HepG2 (cell line): Measurements from ENCODE around the gene ZNF491. TPM values are rescaled to one million over a fixed set of nuclear protein-coding genes. Genes with fewer than 3 reads are reported as not detected.
A peak's percentile ranks its signal among the peaks of the same experiment; 100 is the strongest.

Experiments
- ATAC-seq: fragments of 200-7000 bp; cut with Tn5 transposase; 3 replicates; pipeline ENCODE4 v1.9.1; 2020; ENCODE audit warnings: mild to moderate bottlenecking, moderate library complexity
- BruUV-seq: library from RNA; stranded (reverse); fragments of 400-500 nt; replicated peaks from 2 replicates; lab custom pipeline; 2021; lab: Mats Ljungman, UMichigan
- CTCF ChIA-PET: fragments of 300-600 bp; formaldehyde crosslinking; extraction: SDS; loops from one replicate; lab custom pipeline; 2021; ENCODE audit warnings: low total read pairs, inconsistent platforms, low intra/inter-chr PET ratio; lab: Yijun Ruan, JAX
- POLR2A ChIA-PET: fragments of 350-600 bp; sonication (Branson Sonifier 250); formaldehyde crosslinking; loops from one replicate; lab custom pipeline; 2020; ENCODE audit warnings: antibody characterized with exemption, inconsistent platforms; lab: Yijun Ruan, JAX
- DNase-seq: peaks from one replicate; pipeline ENCODE4 v3.0.0-alpha.2; 2015; ENCODE audit warnings: low spot score
- FAIRE-seq: peaks from 3 replicates; lab custom pipeline; 2011; peaks lifted over from hg19 to GRCh38; lab: Jason Lieb, UNC
- H2AFZ ChIP-seq: one replicate; pipeline ENCODE4 v1.6.1; 2011; ENCODE audit warnings: low read length, inconsistent platforms
- H3K27ac ChIP-seq: fragments of 300-600 bp; 3 replicates; pipeline ENCODE4 v1.8.0; 2011; ENCODE audit warnings: mixed run types, mild to moderate bottlenecking, mixed read lengths, low read length, inconsistent platforms; ENCODE audit not compliant: insufficient read depth; ENCODE audit errors: extremely low read length
- H3K27me3 ChIP-seq, 2 experiments: fragments of 200-600 bp in 1 of 2; 2 replicates in 1 of 2; 3 replicates in 1 of 2; pipeline versions ENCODE4 v1.6.0 to v1.8.0; 2011; ENCODE audit warnings: low read length in 2 of 2, mild to moderate bottlenecking in 2 of 2, moderate library complexity in 2 of 2, inconsistent platforms in 1 of 2; ENCODE audit not compliant: insufficient read depth in 2 of 2, control insufficient read depth in 1 of 2
- H3K36me3 ChIP-seq, 2 experiments: fragments of 200-600 bp in 1 of 2; replicated peaks in 1 of 2; 2 replicates in 1 of 2; 3 replicates in 1 of 2; pipeline versions ENCODE4 v1.5.1 to v1.8.0; 2011; ENCODE audit warnings: low read length in 2 of 2, inconsistent platforms in 1 of 2; ENCODE audit not compliant: insufficient read depth in 2 of 2, control insufficient read depth in 1 of 2
- H3K4me1 ChIP-seq: 2 replicates; pipeline ENCODE4 v1.5.1; 2012; ENCODE audit warnings: low read length, inconsistent platforms; ENCODE audit not compliant: insufficient read depth
- H3K4me2 ChIP-seq: 2 replicates; pipeline ENCODE4 v1.6.0; 2011; ENCODE audit warnings: low read depth, low read length, inconsistent platforms
- H3K4me3 ChIP-seq, 3 experiments: fragments of 200-600 bp in 1 of 3; sonication (generic), shearing (Covaris generic) in 1 of 3; replicated peaks in 1 of 3; 2 replicates each; pipeline ENCODE4 v1.5.1; 2011 to 2016; ENCODE audit warnings: low read length in 3 of 3, inconsistent platforms in 2 of 3, low read depth in 2 of 3, mild to moderate bottlenecking in 2 of 3, control low read depth in 1 of 3, mixed read lengths in 1 of 3; ENCODE audit not compliant: insufficient read depth in 1 of 3
- H3K79me2 ChIP-seq: one replicate; pipeline ENCODE4 v1.6.1; 2011; ENCODE audit warnings: low read length, inconsistent platforms; ENCODE audit not compliant: insufficient read depth
- H3K9ac ChIP-seq: 2 replicates; pipeline ENCODE4 v1.6.0; 2011; ENCODE audit warnings: mild to moderate bottlenecking, low read depth, low read length, inconsistent platforms; ENCODE audit not compliant: insufficient read depth
- H3K9me3 ChIP-seq: 2 replicates; pipeline ENCODE4 v1.5.1; 2012; ENCODE audit warnings: mild to moderate bottlenecking, low read length
- H4K20me1 ChIP-seq: 2 replicates; pipeline ENCODE4 v1.6.0; 2011; ENCODE audit warnings: inconsistent platforms, mild to moderate bottlenecking, low read length, moderate library complexity; ENCODE audit not compliant: insufficient read depth
- CREBL2 ChIP-seq: sonication (generic); formaldehyde crosslinking; IDR thresholded peaks from 2 replicates; pipeline ENCODE4 v1.8.1; 2023; ENCODE audit warnings: missing genetic modification reagents, mild to moderate bottlenecking, borderline replicate concordance
- FLYWCH1 ChIP-seq: sonication (generic); formaldehyde crosslinking; IDR thresholded peaks from 2 replicates; pipeline ENCODE4 v1.8.1; 2023; ENCODE audit warnings: mild to moderate bottlenecking, missing genetic modification reagents
- HIVEP1 ChIP-seq: sonication (generic); formaldehyde crosslinking; IDR thresholded peaks from 2 replicates; pipeline ENCODE4 v1.4.0; 2020; ENCODE audit warnings: mild to moderate bottlenecking, missing genetic modification reagents
- HMGXB3 ChIP-seq: sonication (generic); formaldehyde crosslinking; IDR thresholded peaks from 2 replicates; pipeline ENCODE4 v1.4.0; 2020; ENCODE audit warnings: missing genetic modification reagents, borderline replicate concordance
- HOXA3 ChIP-seq: sonication (generic); formaldehyde crosslinking; IDR thresholded peaks from 2 replicates; pipeline ENCODE4 v1.5.0; 2020; ENCODE audit warnings: missing genetic modification reagents
- MED1 ChIP-seq: sonication (generic); formaldehyde crosslinking; IDR thresholded peaks from 2 replicates; pipeline ENCODE4 v1.4.0; 2020; ENCODE audit warnings: missing genetic modification reagents
- NFRKB ChIP-seq: fragments of 450-650 bp; IDR thresholded peaks from 2 replicates; pipeline ENCODE4 v1.6.1; 2017
- POGK ChIP-seq: sonication (generic); formaldehyde crosslinking; conservative IDR thresholded peaks from 2 replicates; pipeline ENCODE4 v1.8.0; 2022; ENCODE audit warnings: mild to moderate bottlenecking, moderate library complexity, missing genetic modification reagents
- SP2 ChIP-seq: sonication (generic); formaldehyde crosslinking; IDR thresholded peaks from 2 replicates; pipeline ENCODE4 v1.5.1; 2020; ENCODE audit warnings: mild to moderate bottlenecking, missing genetic modification reagents
- ZFY ChIP-seq: sonication (generic); formaldehyde crosslinking; IDR thresholded peaks from 2 replicates; pipeline ENCODE4 v1.4.0; 2020; ENCODE audit warnings: missing genetic modification reagents
- ZNF232 ChIP-seq: sonication (generic); formaldehyde crosslinking; IDR thresholded peaks from 2 replicates; pipeline ENCODE4 v1.4.0; 2020; ENCODE audit warnings: missing genetic modification reagents, borderline replicate concordance
- ZNF451 ChIP-seq: sonication (generic); formaldehyde crosslinking; IDR thresholded peaks from 2 replicates; pipeline ENCODE4 v1.5.0; 2020; ENCODE audit warnings: mild to moderate bottlenecking, missing genetic modification reagents
- ZNF576 ChIP-seq: sonication (generic); formaldehyde crosslinking; IDR thresholded peaks from 2 replicates; pipeline ENCODE4 v1.4.0; 2020; ENCODE audit warnings: mild to moderate bottlenecking, missing genetic modification reagents
- ZNF761 ChIP-seq: sonication (generic); formaldehyde crosslinking; conservative IDR thresholded peaks from 2 replicates; pipeline ENCODE4 v1.4.0; 2020; ENCODE audit warnings: mild to moderate bottlenecking, missing genetic modification reagents
- ZNF780A ChIP-seq: sonication (generic); formaldehyde crosslinking; IDR thresholded peaks from 2 replicates; pipeline ENCODE4 v1.8.0; 2022; ENCODE audit warnings: mild to moderate bottlenecking, missing genetic modification reagents, moderate library complexity
- WGBS: methylation state at CpG from one replicate; pipeline ENCODE4 v1.1.6; 2017; ENCODE audit warnings: low lambda C conversion rate; 5-methylcytosine and 5-hydroxymethylcytosine counted together
- in situ Hi-C: cut with HindIII; loops from 2 replicates; pipeline ENCODE4 v1.10.0; 2017; ENCODE audit warnings: low pct_unique_long_range_greater_than_20kb; ENCODE audit not compliant: extremely low pct_ligation_motif_present
- intact Hi-C: fragments of 100-400 bp; cut with micrococcal nuclease; formaldehyde crosslinking; loops from one replicate; pipeline ENCODE4 v1.10.0; 2022; ENCODE audit not compliant: unreplicated experiment
- polyA plus RNA-seq, 8 experiments: library from polyadenylated mRNA; depleted of rRNA in 3 of 8; stranded (reverse) in 7 of 8; unstranded in 1 of 8; fragments of >200 nt; fragmentation: Illumina TruSeq in 4 of 8; extraction: Trizol in 4 of 8; gene quantifications; 2 replicates each; pipeline versions ENCODE4 v1.2.1 to v1.2.3, GENCODE V29; 2011 to 2016; ENCODE audit warnings: low read depth in 4 of 8, missing spikeins in 1 of 8, mixed read lengths in 1 of 8; ENCODE audit not compliant: insufficient read depth in 1 of 8
- total RNA-seq, 5 experiments: library from RNA; depleted of rRNA; stranded (reverse); fragments of >200 nt; fragmentation: Illumina TruSeq; extraction: Trizol; gene quantifications; 2 replicates each; pipeline ENCODE4 v1.2.3, GENCODE V29; 2016; ENCODE audit warnings: low read depth in 1 of 5

The ZNF491 gene
- total and polyA plus RNA-seq, 2 of the 13 experiments (the other 11 are each of a cell fraction or from before 2014, with no cell fraction given), result 0.57 to 2.2 TPM

GRCh38 chr19:11767633-11768133, 30.6 kb upstream of the ZNF491 start:
- H3K4me1 ChIP-seq, result peaks cover 40% of the 10 kb centered on the region
- no peaks in the 10 kb centered on the region for H3K9me3 ChIP-seq
- peaks cover 26% of the 10 kb centered on the region for H3K79me2 ChIP-seq
- peak overlapping the region; percentile 85 for H3K27ac ChIP-seq
- ATAC-seq, result peak; percentile 87
- peak overlapping the region; percentile 78 for H3K4me2 ChIP-seq
- H3K4me3 ChIP-seq, result peak overlapping the region; percentile 72 to 89 (median 81)
- peak; percentile 80 for FAIRE-seq
- no peak overlapping the region for H2AFZ ChIP-seq
- ChIA-PET CTCF (no interaction called here), POLR2A (interaction anchor here (1.4 to 1.6 kb wide), 2 partner anchors 30 kb away, joined by 7 to 15 read pairs; partner anchors contain the start of genes ZNF491 and ZNF823)
- in situ Hi-C loops (no loop called here), intact Hi-C loops (loop anchor here (2.0 kb wide), 1 partner anchor 29 kb away; the partner anchor contains the start of gene ZNF823)
- 4% methylated on average over 10 of the region's 20 CpGs for WGBS
- DNase-seq, result peak; percentile 72
- no peaks in the 10 kb centered on the region; the same call in 1 of the 2 replicates for H4K20me1 ChIP-seq
- no peaks in the 10 kb centered on the region; a peak in 2 of 5 replicates for H3K27me3 ChIP-seq
- peak overlapping the region; percentile 81 for H3K9ac ChIP-seq
- no peaks in the 10 kb centered on the region for H3K36me3 ChIP-seq
- no TSS peak for BruUV-seq
- no peak for TF ChIP-seq HMGXB3 (CRISPR knock-in tag)
- no peak for TF ChIP-seq ZNF451 (CRISPR knock-in tag)
- TF ChIP-seq ZNF232 (CRISPR knock-in tag), result peak; percentile 64; the same call in 1 of the 2 replicates
- peak; percentile 48; the same call in 1 of the 2 replicates for TF ChIP-seq ZNF761 (CRISPR knock-in tag)
- no peak for TF ChIP-seq SP2 (CRISPR knock-in tag)
- 0 out of 2 replicates have a peak, but pooled peaks have one; percentile 12 for TF ChIP-seq FLYWCH1 (CRISPR knock-in tag)
- no peak for TF ChIP-seq CREBL2
- no peak; the same call in 1 of the 2 replicates for TF ChIP-seq ZFY
- TF ChIP-seq POGK (CRISPR knock-in tag), result no peak
- peak; percentile 56; the same call in 1 of the 2 replicates for TF ChIP-seq HOXA3 (CRISPR knock-in tag)
- TF ChIP-seq MED1 (CRISPR knock-in tag), result peak; percentile 47
- no peak for TF ChIP-seq HIVEP1
- TF ChIP-seq ZNF780A (CRISPR knock-in tag), result no peak
- no peak for TF ChIP-seq NFRKB
- no peak for TF ChIP-seq ZNF576
